CD4-positive, alpha-beta T cell treated with Interleukin-21 for 1 hour (primary cell): Measurements from ENCODE around the gene RPS6KA5.
"Not testable (repeated sequence)": the region's sequence is repeated elsewhere in the genome, so short reads cannot be mapped to it uniquely, and the experiment has no call there.

Experiments used
- DNase-seq: peaks from one replicate; pipeline ENCODE4 v3.0.0-alpha.2; 2020

RPS6KA5 gene

GRCh38 chr14:91060351-91061055 lies at the start of gene RPS6KA5:
Gene RPS6KA5, minus strand, starts transcription at chr14:91060641. Its CDS starts 207 bp downstream, at chr14:91060434.
- peak; percentile 100 for DNase-seq

GRCh38 chr14:91108941-91109611 lies 48.6 kb upstream of the RPS6KA5 start:
- DNase-seq, result peak; percentile 45

GRCh38 chr14:91103116-91103515 lies 42.7 kb upstream of the RPS6KA5 start:
- no peak for DNase-seq

GRCh38 chr14:91100102-91100501 lies 39.7 kb upstream of the RPS6KA5 start:
- no peak for DNase-seq

GRCh38 chr14:91098591-91098990 lies 38.1 kb upstream of the RPS6KA5 start:
- no peak for DNase-seq

GRCh38 chr14:91097657-91098056 lies 37.2 kb upstream of the RPS6KA5 start:
- not testable (repeated sequence) for DNase-seq

- DNase-seq, result no peak
Observed at GRCh38 chr14:91095178-91095577, 34.7 kb upstream of the RPS6KA5 start.

GRCh38 chr14:91094772-91095171 lies 34.3 kb upstream of the RPS6KA5 start:
- DNase-seq, result no peak

GRCh38 chr14:91093743-91094472 lies 33.5 kb upstream of the RPS6KA5 start:
- DNase-seq, result not testable (repeated sequence)

- DNase-seq, result no peak
Observed at GRCh38 chr14:91092073-91092472, 31.6 kb upstream of the RPS6KA5 start.

GRCh38 chr14:91090743-91091142 lies 30.3 kb upstream of the RPS6KA5 start:
- no peak for DNase-seq

GRCh38 chr14:91089958-91090535 lies 29.6 kb upstream of the RPS6KA5 start:
- no peak for DNase-seq

- no peak for DNase-seq
Observed at GRCh38 chr14:91088585-91089235, 28.3 kb upstream of the RPS6KA5 start.

- DNase-seq, result not testable (repeated sequence)
Observed at GRCh38 chr14:91087470-91087869, 27.0 kb upstream of the RPS6KA5 start.

GRCh38 chr14:91084516-91084915 lies 24.1 kb upstream of the RPS6KA5 start:
- DNase-seq, result no peak

GRCh38 chr14:91082282-91082681 lies 21.8 kb upstream of the RPS6KA5 start:
- DNase-seq, result no peak

- no peak for DNase-seq
Observed at GRCh38 chr14:91080071-91080470, 19.6 kb upstream of the RPS6KA5 start.

GRCh38 chr14:91078095-91078737 lies 17.8 kb upstream of the RPS6KA5 start:
- DNase-seq, result peak; percentile 70

GRCh38 chr14:91075553-91075952 lies 15.1 kb upstream of the RPS6KA5 start:
- DNase-seq, result no peak

GRCh38 chr14:91070572-91070971 lies 10.1 kb upstream of the RPS6KA5 start:
- DNase-seq, result no peak

GRCh38 chr14:91068642-91069041 lies 8.2 kb upstream of the RPS6KA5 start:
- DNase-seq, result peak; percentile 29

- peak; percentile 65 for DNase-seq
Observed at GRCh38 chr14:91067186-91067585, 6.7 kb upstream of the RPS6KA5 start.
